DLD1 (cell line): ENCODE data around the gene GAGE13.
"Not testable (repeated sequence)": the region's sequence is repeated elsewhere in the genome, so short reads cannot be mapped to it uniquely, and the experiment has no call there.

Experiments used
- in situ Hi-C: cut with HindIII; loops from 2 replicates; pipeline ENCODE4 v1.10.0; 2017; ENCODE audit warnings: low sequenced_read_pairs

GAGE13 gene

DNA sequence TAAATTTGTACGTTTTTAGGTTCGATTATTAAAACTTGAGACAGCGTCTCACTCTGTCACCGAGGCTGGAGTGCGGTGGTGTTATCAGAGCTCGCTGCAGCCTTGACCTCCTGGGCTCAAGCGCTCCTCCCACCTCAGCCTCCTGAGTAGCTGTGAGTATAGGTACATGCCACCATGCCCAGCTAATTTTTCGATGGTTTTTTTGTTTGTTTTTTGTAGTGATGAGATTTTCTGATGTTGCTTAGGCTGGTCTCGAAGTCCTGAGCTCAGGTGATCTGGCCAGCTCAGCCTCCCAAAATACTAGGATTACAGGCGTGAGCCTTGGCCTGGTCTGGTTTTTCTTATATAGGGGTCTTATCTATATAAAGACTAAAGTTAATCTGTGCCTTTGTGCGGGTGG is 961 bp upstream of the GAGE13 start:
- in situ Hi-C loops, result not testable (repeated sequence)

DNA sequence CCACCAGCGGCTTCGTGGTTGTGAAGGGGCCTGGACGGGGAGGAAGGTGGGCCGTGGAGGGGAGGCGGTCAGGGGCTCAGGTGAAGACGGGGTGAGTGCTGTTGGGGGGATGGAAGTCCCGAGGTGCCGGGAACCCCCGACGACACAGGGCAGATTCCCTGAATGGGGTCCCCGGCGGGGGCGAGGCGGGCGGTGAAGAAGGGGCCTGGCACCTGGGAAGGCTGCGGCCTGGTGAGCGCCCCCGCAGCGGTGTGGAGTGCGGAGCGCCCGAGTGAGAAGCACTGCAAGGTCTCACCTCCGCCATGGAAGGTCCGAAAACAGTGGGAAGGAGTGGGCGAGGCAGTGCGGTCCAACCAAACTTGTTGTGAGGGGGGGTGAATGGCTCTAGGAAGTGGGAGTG is 459 bp downstream of the GAGE13 start:
- in situ Hi-C loops, result not testable (repeated sequence)

DNA sequence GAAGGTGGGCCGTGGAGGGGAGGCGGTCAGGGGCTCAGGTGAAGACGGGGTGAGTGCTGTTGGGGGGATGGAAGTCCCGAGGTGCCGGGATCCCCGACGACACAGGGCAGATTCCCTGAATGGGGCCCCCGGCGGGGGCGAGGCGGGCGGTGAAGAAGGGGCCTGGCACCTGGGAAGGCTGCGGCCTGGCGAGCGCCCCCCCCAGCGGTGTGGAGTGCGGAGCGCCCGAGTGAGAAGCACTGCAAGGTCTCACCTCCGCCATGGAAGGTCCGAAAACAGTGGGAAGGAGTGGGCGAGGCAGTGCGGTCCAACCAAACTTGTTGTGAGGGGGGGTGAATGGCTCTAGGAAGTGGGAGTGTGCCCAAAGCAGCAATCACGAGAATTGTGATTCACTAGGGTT is 10.1 kb downstream of the GAGE13 start:
- in situ Hi-C loops, result not testable (repeated sequence)

DNA sequence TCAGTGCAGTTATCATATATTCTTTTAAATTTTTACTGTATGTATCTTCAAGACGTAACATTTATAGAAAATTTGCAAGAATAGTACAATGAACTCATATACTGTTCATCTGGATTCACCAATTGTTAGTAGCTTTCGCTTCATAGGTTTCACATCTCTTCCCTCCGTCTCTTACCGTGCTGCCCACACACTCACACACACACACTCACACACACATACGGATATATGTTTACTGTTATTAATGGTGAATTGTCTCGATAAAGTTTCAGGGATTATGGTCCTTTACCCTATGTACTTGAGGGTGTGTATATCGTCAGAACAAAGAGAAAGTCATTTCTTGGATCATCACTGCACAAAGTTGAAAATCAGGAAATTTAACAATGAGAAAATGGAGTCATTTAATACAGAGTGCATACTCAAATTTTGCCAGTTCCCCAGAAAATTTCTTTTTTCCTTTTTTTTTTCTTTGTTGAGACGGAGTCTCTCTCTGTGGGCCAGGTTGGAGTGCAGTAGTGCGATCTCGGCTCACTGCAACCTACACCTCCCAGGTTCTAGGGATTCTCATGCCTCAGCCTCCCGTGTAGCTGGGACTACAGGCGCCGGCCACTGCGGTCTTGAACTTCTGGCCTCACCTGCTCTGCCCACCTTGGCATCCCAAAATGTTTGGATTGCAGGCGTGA is 13.3 kb downstream of the GAGE13 start:
- in situ Hi-C loops, result not testable (repeated sequence)

DNA sequence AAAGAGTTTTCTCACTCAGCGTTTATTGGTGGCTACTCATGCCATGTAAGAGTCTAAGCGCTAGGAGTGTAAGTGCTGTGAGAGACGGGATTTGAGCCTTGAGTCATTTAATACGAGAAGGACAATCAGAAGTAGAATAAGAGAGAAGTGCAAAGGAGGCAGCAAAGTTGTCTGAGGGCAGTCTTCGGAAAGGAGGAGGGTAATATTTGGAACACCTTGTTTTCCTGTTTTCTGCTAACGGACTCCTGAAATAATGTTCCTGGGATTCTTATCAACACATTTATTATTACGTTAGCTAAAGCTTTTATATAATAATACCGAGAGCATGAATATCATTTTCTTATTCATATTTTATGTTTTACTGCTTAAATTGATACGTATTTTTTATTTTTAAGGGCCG is 14.0 kb downstream of the GAGE13 start:
- in situ Hi-C loops, result not testable (repeated sequence)

DNA sequence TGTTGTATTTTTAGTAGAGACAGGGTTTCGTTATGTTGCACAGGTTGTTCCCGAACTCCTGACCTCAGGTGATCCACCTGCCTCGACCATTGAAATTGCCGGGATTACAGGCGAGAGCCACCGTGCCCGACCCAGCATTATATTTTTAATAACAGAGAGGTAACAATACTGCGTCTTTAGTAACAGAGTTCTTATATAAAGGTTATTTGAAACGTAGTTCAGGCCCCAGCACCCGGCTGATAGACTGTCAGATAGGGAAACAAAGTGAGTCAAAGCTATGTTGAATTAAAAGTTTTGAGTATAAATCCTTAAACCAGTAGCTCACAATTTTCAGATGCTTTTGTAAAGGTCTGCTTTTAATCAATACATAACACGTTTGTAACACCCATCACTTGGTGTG is 14.8 kb downstream of the GAGE13 start:
- in situ Hi-C loops, result not testable (repeated sequence)
